ENCODE results near the gene IP6K3. TPM values are rescaled to one million over a fixed set of nuclear protein-coding genes. Genes with fewer than 3 reads are reported as not detected.

IP6K3 gene
- total RNA-seq, 1 donor from 2014 or later, result 2.9 TPM

GRCh38 chr6:33726696-33727095 lies 20.0 kb downstream of the IP6K3 start:
- no peaks in the 10 kb centered on the region for H3K36me3 ChIP-seq
- no peak overlapping the region for H3K27ac ChIP-seq
- TF ChIP-seq, protein P1, sequence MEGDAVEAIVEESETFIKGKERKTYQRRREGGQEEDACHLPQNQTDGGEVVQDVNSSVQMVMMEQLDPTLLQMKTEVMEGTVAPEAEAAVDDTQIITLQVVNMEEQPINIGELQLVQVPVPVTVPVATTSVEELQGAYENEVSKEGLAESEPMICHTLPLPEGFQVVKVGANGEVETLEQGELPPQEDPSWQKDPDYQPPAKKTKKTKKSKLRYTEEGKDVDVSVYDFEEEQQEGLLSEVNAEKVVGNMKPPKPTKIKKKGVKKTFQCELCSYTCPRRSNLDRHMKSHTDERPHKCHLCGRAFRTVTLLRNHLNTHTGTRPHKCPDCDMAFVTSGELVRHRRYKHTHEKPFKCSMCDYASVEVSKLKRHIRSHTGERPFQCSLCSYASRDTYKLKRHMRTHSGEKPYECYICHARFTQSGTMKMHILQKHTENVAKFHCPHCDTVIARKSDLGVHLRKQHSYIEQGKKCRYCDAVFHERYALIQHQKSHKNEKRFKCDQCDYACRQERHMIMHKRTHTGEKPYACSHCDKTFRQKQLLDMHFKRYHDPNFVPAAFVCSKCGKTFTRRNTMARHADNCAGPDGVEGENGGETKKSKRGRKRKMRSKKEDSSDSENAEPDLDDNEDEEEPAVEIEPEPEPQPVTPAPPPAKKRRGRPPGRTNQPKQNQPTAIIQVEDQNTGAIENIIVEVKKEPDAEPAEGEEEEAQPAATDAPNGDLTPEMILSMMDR (IDR thresholded peaks at IDR 0.05), result no peak
- no peak for TF ChIP-seq EZH2 (IDR thresholded peaks at IDR 0.05)
- no peak for TF ChIP-seq EZH2phosphoT487 (IDR thresholded peaks at IDR 0.05)
- no peaks in the 10 kb centered on the region for H3K79me2 ChIP-seq (ENCODE audit: low read depth)
- H4K20me1 ChIP-seq (ENCODE audit: low read depth), result no peaks in the 10 kb centered on the region
- Mint-ChIP-seq H3K4me1 (peaks cover 10% of the 10 kb centered on the region), H3K27ac (no peak overlapping the region), H3K36me3 (no peaks in the 10 kb centered on the region), H3K9me3 (no peaks in the 10 kb centered on the region), H3K4me3 (no peak overlapping the region), H3K27me3 (ENCODE audit: insufficient read depth, low read depth) (peaks cover 8% of the 10 kb centered on the region)
- H2AFZ ChIP-seq (replicated peaks), result no peak overlapping the region
- no peak overlapping the region for H3K9ac ChIP-seq
- H3K4me2 ChIP-seq, result no peak overlapping the region
- H3K4me1 ChIP-seq, result peaks cover 4% of the 10 kb centered on the region
- H3K4me3 ChIP-seq, result no peak overlapping the region
- no peaks in the 10 kb centered on the region for H3K9me3 ChIP-seq (ENCODE audit: low read depth)
- peaks cover 4% of the 10 kb centered on the region for H3F3A ChIP-seq (ENCODE audit: low read depth)
- H3K27me3 ChIP-seq, result no peaks in the 10 kb centered on the region
- no peak for DNase-seq (ENCODE audit: low spot score)

DNA sequence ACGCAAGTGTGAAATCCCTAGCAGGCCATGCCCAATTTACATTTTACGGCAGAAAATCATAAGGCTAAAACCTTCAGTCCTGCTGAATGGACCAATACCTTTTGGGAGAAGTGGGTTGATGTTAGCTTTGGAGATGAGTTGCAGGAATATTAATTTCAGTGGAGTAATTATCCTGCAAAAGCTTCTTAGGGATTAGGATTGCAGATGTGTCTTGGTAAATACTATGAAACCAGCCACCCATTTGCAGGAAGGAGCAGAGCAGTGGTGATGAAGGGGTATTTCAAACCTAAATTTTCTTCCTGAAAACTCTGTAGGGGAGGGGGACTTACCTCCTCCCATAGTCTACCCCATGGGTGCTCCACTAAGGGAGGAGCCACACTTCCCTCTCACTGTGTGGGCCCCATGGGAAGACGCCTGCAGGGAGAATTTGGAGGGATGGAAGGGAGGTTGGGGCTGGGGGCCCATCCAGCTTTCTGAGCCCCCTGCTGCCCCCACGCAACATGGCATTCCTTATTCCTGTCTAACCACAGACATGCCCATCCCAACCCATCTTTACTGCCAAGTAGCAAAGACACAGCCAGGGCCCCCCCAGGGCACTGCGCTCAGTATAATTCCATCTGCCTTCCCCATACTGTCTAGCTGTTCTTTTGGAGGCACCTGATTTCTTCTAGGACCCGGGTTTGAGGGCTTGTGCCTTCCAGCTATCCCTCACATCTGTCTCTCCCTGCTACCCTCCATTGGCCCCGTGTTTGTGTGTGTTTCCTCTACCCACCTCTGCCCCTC lies 20.6 kb downstream of the IP6K3 start:
- Histone ChIP-seq H3K27ac (no peak overlapping the region), H3K79me2 (ENCODE audit: low read depth) (no peaks in the 10 kb centered on the region), H3K4me2 (no peak overlapping the region), H3K9me3 (ENCODE audit: low read depth) (no peaks in the 10 kb centered on the region), H3K36me3 (no peaks in the 10 kb centered on the region), H3F3A (ENCODE audit: low read depth) (peaks cover 4% of the 10 kb centered on the region), H3K4me3 (no peak overlapping the region), H2AFZ (replicated peaks) (no peak overlapping the region), H3K9ac (no peak overlapping the region), H3K27me3 (no peaks in the 10 kb centered on the region), H4K20me1 (ENCODE audit: low read depth) (no peaks in the 10 kb centered on the region), H3K4me1 (peaks cover 4% of the 10 kb centered on the region)
- H3K27ac Mint-ChIP-seq, result no peak overlapping the region
- TF ChIP-seq EZH2phosphoT487 (IDR thresholded peaks at IDR 0.05) (no peak), EZH2 (IDR thresholded peaks at IDR 0.05) (no peak)
- TF ChIP-seq, protein P1 (IDR thresholded peaks at IDR 0.05), result no peak
- H3K27me3 Mint-ChIP-seq (ENCODE audit: insufficient read depth, low read depth), result peaks cover 8% of the 10 kb centered on the region
- no peaks in the 10 kb centered on the region for H3K9me3 Mint-ChIP-seq
- H3K4me3 Mint-ChIP-seq, result no peak overlapping the region
- peaks cover 10% of the 10 kb centered on the region for H3K4me1 Mint-ChIP-seq
- no peaks in the 10 kb centered on the region for H3K36me3 Mint-ChIP-seq
- no peak for DNase-seq (ENCODE audit: low spot score)

DNA sequence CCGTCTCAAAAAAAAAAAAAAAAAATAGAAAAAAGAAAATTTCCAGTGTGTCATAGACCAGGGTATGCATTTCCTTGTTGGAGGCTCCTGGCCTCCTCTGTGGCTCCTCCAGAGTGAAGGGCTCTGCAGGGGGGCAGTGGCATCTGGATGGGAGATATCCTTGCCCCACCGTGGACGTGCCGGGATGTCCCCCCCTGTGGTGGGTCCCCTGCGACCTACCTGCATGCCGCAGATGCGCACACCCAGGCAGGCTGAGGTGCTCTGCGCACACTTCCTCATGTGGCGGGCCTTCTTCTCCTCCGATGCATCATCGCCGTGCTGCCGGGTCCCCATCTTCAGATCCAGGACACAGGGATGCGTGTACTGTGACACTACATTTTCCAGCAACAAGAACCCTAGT lies 21.5 kb downstream of the IP6K3 start:
- Mint-ChIP-seq H3K27me3 (ENCODE audit: insufficient read depth, low read depth) (peaks cover 8% of the 10 kb centered on the region), H3K4me1 (peaks cover 8% of the 10 kb centered on the region), H3K27ac (no peak overlapping the region), H3K36me3 (no peaks in the 10 kb centered on the region), H3K9me3 (no peaks in the 10 kb centered on the region), H3K4me3 (no peak overlapping the region)
- Histone ChIP-seq H4K20me1 (ENCODE audit: low read depth) (no peaks in the 10 kb centered on the region), H3K79me2 (ENCODE audit: low read depth) (no peaks in the 10 kb centered on the region), H3K9me3 (ENCODE audit: low read depth) (no peaks in the 10 kb centered on the region), H3K27ac (no peak overlapping the region), H2AFZ (replicated peaks) (no peak overlapping the region), H3K27me3 (no peaks in the 10 kb centered on the region), H3K4me2 (no peak overlapping the region), H3K4me1 (peaks cover 3% of the 10 kb centered on the region), H3K9ac (no peak overlapping the region), H3F3A (ENCODE audit: low read depth) (peaks cover 4% of the 10 kb centered on the region), H3K36me3 (no peaks in the 10 kb centered on the region), H3K4me3 (no peak overlapping the region)
- no peak for DNase-seq (ENCODE audit: low spot score)
- TF ChIP-seq EZH2phosphoT487 (IDR thresholded peaks at IDR 0.05), result no peak
- TF ChIP-seq, protein P1 (IDR thresholded peaks at IDR 0.05), result no peak
- no peak for TF ChIP-seq EZH2 (IDR thresholded peaks at IDR 0.05)

Data from neural progenitor cell (in vitro differentiated cells).